NT2/D1 (cell line): ENCODE data around the gene OLFML2A.

ENCODE experiments used
- YY1 ChIP-seq: IDR thresholded peaks from 2 replicates; pipeline ENCODE4 v1.6.1; 2011; ENCODE audit not compliant: insufficient read length, insufficient read depth
- ZNF274 ChIP-seq: IDR thresholded peaks from 2 replicates; pipeline ENCODE4 v1.6.1; 2011; ENCODE audit warnings: mild to moderate bottlenecking, low read depth, low read length

DNA sequence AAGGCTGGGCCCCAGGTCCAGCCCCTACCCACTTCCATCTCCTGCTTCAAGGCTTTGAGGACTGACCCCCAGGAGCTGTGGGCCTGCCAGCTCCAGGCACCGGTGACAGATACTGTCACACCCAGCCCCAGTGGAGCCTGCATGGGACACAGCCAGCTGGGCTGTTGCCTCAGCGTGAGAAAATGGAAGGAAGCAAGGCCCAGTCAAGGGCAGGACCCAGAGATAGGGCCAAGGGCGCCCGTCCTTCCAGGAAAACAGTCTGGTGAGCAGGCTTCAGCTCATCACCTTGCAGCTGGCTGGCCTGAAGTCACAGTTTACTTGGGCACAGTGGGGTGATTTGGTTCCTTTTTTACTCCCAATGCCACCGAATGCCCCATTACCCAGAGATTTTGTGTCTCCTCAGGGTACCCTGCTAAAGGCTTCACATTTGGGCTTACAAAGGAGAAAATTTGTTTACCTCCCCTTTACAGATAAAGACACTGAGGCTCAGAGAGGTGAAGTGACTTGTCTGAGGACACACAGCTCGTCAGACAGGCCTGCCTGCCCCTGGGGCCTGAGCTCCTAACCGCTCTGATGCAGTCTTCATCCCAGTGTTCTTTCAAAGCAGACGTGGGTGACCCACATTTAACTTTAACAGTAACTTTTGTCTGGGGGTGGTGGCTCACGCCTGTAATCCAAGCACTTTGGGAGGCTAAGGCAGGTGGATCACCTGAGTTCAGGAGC, 54.9 kb downstream of the OLFML2A start:
- no peak for TF ChIP-seq ZNF274
- no peak for TF ChIP-seq YY1
